CD4-positive, alpha-beta memory T cell (primary cell): ENCODE measurements around the gene JMJD7. TPM values are rescaled to one million over a fixed set of nuclear protein-coding genes. Genes with fewer than 3 reads are reported as not detected.

Source experiments
- CTCF ChIA-PET: fragments of 350-600 bp; sonication (Branson Sonifier 250); formaldehyde crosslinking; loops from one replicate; lab custom pipeline; 2021; ENCODE audit warnings: inconsistent platforms; ENCODE audit not compliant: partially characterized antibody; lab: Charles Lee
- POLR2A ChIA-PET: fragments of 350-600 bp; sonication (Branson Sonifier 250); formaldehyde crosslinking; loops from one replicate; lab custom pipeline; 2021; ENCODE audit not compliant: partially characterized antibody; lab: Charles Lee
- DNase-seq, 5 donors: peaks; one replicate each; pipeline versions ENCODE4 v3.0.0 to v3.0.0-alpha.2; 2020 to 2022; ENCODE audit warnings: mixed read lengths in 1 of 5
- H3K27ac ChIP-seq: one replicate; pipeline ENCODE4 v1.7.0; 2013; ENCODE audit warnings: low read depth, low read length
- H3K27me3 ChIP-seq: 2 replicates; pipeline ENCODE4 v1.7.0; 2013; ENCODE audit warnings: mild to moderate bottlenecking, low read length, moderate library complexity; ENCODE audit not compliant: insufficient read depth
- H3K36me3 ChIP-seq: 2 replicates; pipeline ENCODE4 v1.7.0; 2013; ENCODE audit warnings: mild to moderate bottlenecking, low read length, moderate library complexity; ENCODE audit not compliant: insufficient read depth
- H3K4me1 ChIP-seq: 2 replicates; pipeline ENCODE4 v1.7.0; 2013; ENCODE audit warnings: mild to moderate bottlenecking, low read length, moderate library complexity; ENCODE audit not compliant: insufficient read depth
- H3K4me3 ChIP-seq, 2 donors: one replicate each; pipeline ENCODE4 v1.7.0; 2013; ENCODE audit warnings: low read length in 2 of 2, mild to moderate bottlenecking in 1 of 2
- H3K9me3 ChIP-seq, 2 donors: one replicate each; pipeline ENCODE4 v1.7.0; 2013; ENCODE audit warnings: low read length in 2 of 2, control low read depth in 1 of 2; ENCODE audit not compliant: control insufficient read depth in 1 of 2
- H3K27ac Mint-ChIP-seq, 7 donors: one replicate each; pipeline ENCODE4 v1.8.0; 2020 to 2021; ENCODE audit warnings: mixed read lengths in 7 of 7, mild to moderate bottlenecking in 6 of 7, inconsistent platforms in 3 of 7, moderate library complexity in 3 of 7
- H3K27me3 Mint-ChIP-seq, 2 donors: one replicate each; pipeline ENCODE4 v1.8.0; 2020 to 2021; ENCODE audit warnings: mixed read lengths in 2 of 2
- H3K36me3 Mint-ChIP-seq, 2 donors: one replicate each; pipeline ENCODE4 v1.8.0; 2020 to 2021; ENCODE audit warnings: mixed read lengths in 2 of 2, inconsistent platforms in 1 of 2, mild to moderate bottlenecking in 1 of 2
- H3K4me1 Mint-ChIP-seq, 4 donors: one replicate each; pipeline ENCODE4 v1.8.0; 2020 to 2021; ENCODE audit warnings: mixed read lengths in 4 of 4, mild to moderate bottlenecking in 1 of 4
- H3K4me3 Mint-ChIP-seq, 8 donors: one replicate each; pipeline ENCODE4 v1.8.0; 2020 to 2021; ENCODE audit warnings: mixed read lengths in 8 of 8, mild to moderate bottlenecking in 7 of 8, moderate library complexity in 6 of 8, inconsistent platforms in 3 of 8
- H3K9me3 Mint-ChIP-seq, 8 donors: one replicate each; pipeline ENCODE4 v1.8.0; 2020 to 2021; ENCODE audit warnings: mixed read lengths in 8 of 8, mild to moderate bottlenecking in 5 of 8, inconsistent platforms in 3 of 8, moderate library complexity in 1 of 8
- intact Hi-C: fragments of 100-400 bp; cut with micrococcal nuclease; formaldehyde crosslinking; loops from one replicate; pipeline ENCODE4 v1.15.1; 2023
- polyA plus RNA-seq, 2 donors: library from polyadenylated mRNA; unstranded; fragments of 300-500 nt; fragmentation: Illumina TruSeq; gene quantifications; one replicate each; pipeline ENCODE4 v1.2.3, GENCODE V29; 2021
- total RNA-seq, 2 experiments: library from RNA; stranded (reverse); gene quantifications; one replicate each; pipeline ENCODE4 v1.2.3, GENCODE V29; 2021

Gene JMJD7
- 10 to 100 TPM; 75.0 to 78.5 TPM for total RNA-seq
- 10 to 100 TPM; 18.7 to 28.0 TPM for polyA plus RNA-seq

DNA sequence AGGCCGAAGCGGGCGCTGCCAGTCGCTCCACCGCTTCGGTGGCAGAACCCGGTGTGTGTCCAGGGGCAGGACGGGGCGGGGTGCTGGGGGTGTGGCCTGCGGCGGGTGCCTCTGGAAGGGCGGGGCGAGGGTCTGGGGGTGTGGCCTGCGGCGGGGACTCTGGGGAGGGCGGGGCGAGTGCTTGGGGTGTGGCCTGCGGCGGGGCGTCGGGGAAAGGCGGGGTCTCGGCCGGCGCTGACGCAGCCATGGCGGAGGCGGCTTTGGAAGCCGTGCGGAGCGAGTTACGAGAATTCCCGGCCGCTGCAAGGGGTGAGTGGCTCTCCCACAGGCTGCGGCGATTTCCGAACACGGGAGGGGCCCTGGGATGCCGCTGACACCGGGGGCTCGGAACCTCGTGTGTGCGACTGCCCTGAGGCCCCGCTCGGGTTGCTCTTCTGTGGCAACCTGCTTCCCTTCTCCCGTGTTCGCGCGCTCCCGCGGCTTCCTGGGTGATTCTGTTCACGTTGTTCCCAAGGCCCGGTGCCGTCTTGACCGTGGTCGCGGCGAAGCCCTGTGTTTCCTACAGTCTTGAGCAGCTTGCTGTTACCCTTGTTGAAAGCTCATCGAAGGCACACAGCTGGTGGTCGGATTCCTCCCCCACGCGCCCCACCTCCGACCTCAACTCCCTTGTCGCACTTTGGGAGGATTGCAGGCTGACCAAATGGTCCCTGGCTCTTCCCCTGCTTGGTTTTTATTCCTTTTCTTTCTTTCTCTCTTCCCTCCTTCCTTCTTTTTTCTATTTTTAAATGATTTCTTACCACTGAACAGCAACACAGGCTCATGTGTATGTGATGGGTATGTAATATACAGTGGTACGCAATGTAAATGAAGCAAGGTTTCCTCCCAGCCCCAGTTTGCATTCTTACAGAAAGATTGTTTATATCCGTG lies at the start of gene JMJD7:
Gene JMJD7 (plus strand): TSS at position 213 of the 927 bp plus-strand sequence. CDS start 33 bp downstream, at position 246.
- peaks cover 48% of the 10 kb centered on the region for H3K4me1 ChIP-seq
- peak within 1 kb of the TSS; percentile 74 for H3K27ac ChIP-seq
- H3K4me3 Mint-ChIP-seq, result peak within 1 kb of the TSS; percentile 91 to 99 (median 94)
- H3K36me3 Mint-ChIP-seq, result peaks cover 6 to 45% of the 10 kb centered on the region in 2 donors
- DNase-seq, result peak; percentile 88 to 92 (median 89)
- H3K27me3 ChIP-seq, result no peaks in the 10 kb centered on the region
- peaks cover 30 to 54% (median 43%) of the 10 kb centered on the region in 4 donors for H3K4me1 Mint-ChIP-seq
- no peaks in the 10 kb centered on the region for H3K9me3 Mint-ChIP-seq
- intact Hi-C loops, result loop anchor here (1.0 to 5.0 kb wide), 5 partner anchors 54 to 271 kb away; partner anchors contain the start of genes EHD4, MAPKBP1 and TYRO3
- H3K27me3 Mint-ChIP-seq, result no peaks in the 10 kb centered on the region
- H3K27ac Mint-ChIP-seq, result peak within 1 kb of the TSS; percentile 83 to 98 (median 95)
- H3K4me3 ChIP-seq, result peak within 1 kb of the TSS; percentile 94 to 95
- POLR2A ChIA-PET, result interaction anchor here (1.0 to 4.3 kb wide), 6 partner anchors 23 to 109 kb away, joined by 3 to 25 read pairs (median 12); partner anchors contain the start of genes MAPKBP1 and SPTBN5
- CTCF ChIA-PET, result interaction anchor here (1.0 to 2.6 kb wide), 4 partner anchors 51 to 77 kb away, joined by 3 to 6 read pairs (median 4); partner anchors contain the start of gene MAPKBP1
- H3K9me3 ChIP-seq, result no peaks in the 10 kb centered on the region
- peaks cover 4% of the 10 kb centered on the region for H3K36me3 ChIP-seq

DNA sequence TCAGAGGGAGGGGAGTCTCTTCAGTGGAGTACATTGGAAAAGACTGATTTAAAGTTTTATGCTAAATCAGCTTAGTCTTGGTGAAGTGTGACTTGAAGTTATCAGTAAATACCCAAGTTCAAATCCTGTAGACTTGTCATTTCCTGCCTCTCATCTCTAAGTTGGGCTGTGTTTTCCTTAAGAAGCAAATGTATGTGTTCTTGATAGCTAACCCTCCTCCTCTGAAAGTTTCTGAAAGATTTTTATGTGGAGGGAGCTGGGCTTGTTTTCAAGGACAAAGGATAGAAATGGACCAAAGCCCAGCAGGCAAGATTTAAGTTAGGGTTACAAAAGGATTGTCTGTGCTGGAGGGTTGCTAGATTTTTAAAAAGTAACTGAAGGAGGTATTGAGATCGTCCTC lies 49.4 kb upstream of the JMJD7 start:
- Mint-ChIP-seq H3K9me3 (no peaks in the 10 kb centered on the region), H3K36me3 (peaks cover 15 to 19% of the 10 kb centered on the region in 2 donors), H3K4me3 (no peak overlapping the region), H3K27ac (peak overlapping the region in 3 of 7 donors; percentile 31 to 83 (median 53)), H3K4me1 (peaks cover 48 to 74% (median 58%) of the 10 kb centered on the region in 4 donors), H3K27me3 (no peaks in the 10 kb centered on the region)
- Histone ChIP-seq H3K27ac (no peak overlapping the region), H3K4me1 (peaks cover 45% of the 10 kb centered on the region), H3K36me3 (no peaks in the 10 kb centered on the region), H3K9me3 (no peaks in the 10 kb centered on the region), H3K27me3 (no peaks in the 10 kb centered on the region), H3K4me3 (no peak overlapping the region)
- no peak for DNase-seq
- intact Hi-C loops, result no loop called here
- POLR2A ChIA-PET, result no interaction called here
- CTCF ChIA-PET, result interaction anchor here (1.8 to 12.3 kb wide), 3 partner anchors 31 to 159 kb away, joined by 7 to 327 read pairs (median 287); no protein-coding TSS in a partner anchor

DNA sequence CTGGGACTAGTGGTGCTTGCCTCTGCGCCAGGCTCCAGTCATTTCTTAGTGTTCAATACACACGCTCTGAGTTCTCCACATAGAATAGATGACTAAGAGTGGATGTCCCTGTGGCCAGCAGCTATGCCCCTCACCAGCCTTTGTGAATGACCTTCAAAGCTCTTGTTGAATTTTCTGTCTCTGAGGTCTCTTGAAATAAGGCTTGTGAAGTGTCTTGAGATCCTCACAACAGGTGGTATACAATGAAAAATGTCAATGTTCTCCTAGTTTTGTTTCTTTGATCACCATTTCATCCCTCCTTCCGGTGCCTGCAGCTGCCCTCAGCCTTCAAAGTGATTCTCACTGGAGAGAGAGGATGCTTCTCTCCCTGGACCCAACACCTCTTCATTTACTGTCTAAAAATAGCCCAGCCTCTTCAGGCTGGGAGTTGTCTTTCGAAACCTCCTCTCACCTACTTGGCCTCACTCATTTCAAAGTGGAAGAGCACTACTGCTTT lies 48.2 kb upstream of the JMJD7 start:
- intact Hi-C loops, result no loop called here
- no peak overlapping the region for H3K4me3 ChIP-seq
- ChIA-PET CTCF (interaction anchor here (12.3 kb wide), 1 partner anchor 30 kb away, joined by 327 read pairs; no protein-coding TSS in a partner anchor), POLR2A (no interaction called here)
- H3K27ac ChIP-seq, result no peak overlapping the region
- Mint-ChIP-seq H3K27me3 (no peaks in the 10 kb centered on the region), H3K4me1 (peaks cover 46 to 62% (median 54%) of the 10 kb centered on the region in 4 donors), H3K4me3 (no peak overlapping the region), H3K36me3 (peaks cover 10 to 19% of the 10 kb centered on the region in 2 donors), H3K9me3 (no peaks in the 10 kb centered on the region), H3K27ac (peak overlapping the region in 3 of 7 donors; percentile 76 to 79 (median 78))
- H3K36me3 ChIP-seq, result no peaks in the 10 kb centered on the region
- no peaks in the 10 kb centered on the region for H3K9me3 ChIP-seq
- peaks cover 40% of the 10 kb centered on the region for H3K4me1 ChIP-seq
- no peaks in the 10 kb centered on the region for H3K27me3 ChIP-seq
- DNase-seq, result no peak

DNA sequence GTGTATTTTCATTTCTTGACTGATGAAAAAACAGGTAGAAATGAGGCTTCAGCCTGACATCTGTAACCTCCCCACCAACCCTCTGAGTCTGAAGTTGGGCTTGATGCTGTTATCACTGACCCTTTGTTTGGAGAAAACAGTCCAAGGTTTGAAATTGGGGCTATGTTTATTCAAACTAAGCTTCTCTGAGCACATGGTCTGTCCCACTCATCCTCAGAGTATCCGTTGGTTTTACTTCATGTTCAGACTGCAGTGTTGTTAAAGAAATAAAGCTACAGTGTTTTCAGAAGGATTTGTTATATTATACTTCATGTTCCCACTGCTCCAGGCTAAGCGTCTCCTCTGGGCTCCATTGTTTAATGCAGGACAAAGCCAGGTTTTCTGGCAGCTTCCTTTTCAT lies 47.6 kb upstream of the JMJD7 start:
- Histone ChIP-seq H3K4me1 (peaks cover 35% of the 10 kb centered on the region), H3K4me3 (no peak overlapping the region), H3K27me3 (no peaks in the 10 kb centered on the region), H3K36me3 (no peaks in the 10 kb centered on the region), H3K9me3 (no peaks in the 10 kb centered on the region), H3K27ac (no peak overlapping the region)
- H3K9me3 Mint-ChIP-seq, result no peaks in the 10 kb centered on the region
- peak overlapping the region in 2 of 7 donors; percentile 76 to 79 for H3K27ac Mint-ChIP-seq
- no peaks in the 10 kb centered on the region for H3K27me3 Mint-ChIP-seq
- no peak for DNase-seq
- no peak overlapping the region for H3K4me3 Mint-ChIP-seq
- peaks cover 43 to 57% (median 49%) of the 10 kb centered on the region in 4 donors for H3K4me1 Mint-ChIP-seq
- intact Hi-C loops, result no loop called here
- POLR2A ChIA-PET, result no interaction called here
- H3K36me3 Mint-ChIP-seq, result peaks cover 8 to 19% of the 10 kb centered on the region in 2 donors
- CTCF ChIA-PET, result interaction anchor here (1.0 to 12.3 kb wide), 2 partner anchors 15 to 29 kb away, joined by 4 to 327 read pairs; no protein-coding TSS in a partner anchor

DNA sequence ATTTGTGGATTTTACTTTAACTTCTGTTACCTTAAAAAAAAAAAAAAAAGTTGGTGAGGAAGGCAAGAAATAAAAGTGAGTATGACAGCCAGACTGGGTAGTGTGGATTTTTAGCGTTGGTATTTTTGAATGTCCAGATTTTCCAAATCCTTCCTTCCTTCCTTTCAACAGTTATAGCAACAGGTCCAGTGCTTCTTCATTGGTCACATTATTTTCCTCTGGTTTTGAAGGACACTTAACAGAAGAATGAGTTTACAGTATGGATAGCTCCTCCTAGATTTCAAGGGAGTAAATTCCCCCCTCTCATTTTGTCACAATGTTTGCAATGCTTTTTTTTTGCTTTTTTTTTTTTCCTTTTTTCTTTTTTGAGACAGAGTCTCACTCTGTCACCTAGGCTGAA lies 47.2 kb upstream of the JMJD7 start:
- Histone ChIP-seq H3K4me1 (peaks cover 31% of the 10 kb centered on the region), H3K9me3 (no peaks in the 10 kb centered on the region), H3K36me3 (no peaks in the 10 kb centered on the region), H3K27ac (no peak overlapping the region), H3K27me3 (no peaks in the 10 kb centered on the region), H3K4me3 (no peak overlapping the region)
- Mint-ChIP-seq H3K4me3 (no peak overlapping the region), H3K27me3 (no peaks in the 10 kb centered on the region), H3K4me1 (peaks cover 38 to 52% (median 45%) of the 10 kb centered on the region in 4 donors), H3K27ac (no peak overlapping the region), H3K9me3 (no peaks in the 10 kb centered on the region), H3K36me3 (peaks cover 8 to 19% of the 10 kb centered on the region in 2 donors)
- intact Hi-C loops, result no loop called here
- ChIA-PET POLR2A (no interaction called here), CTCF (interaction anchor here (1.0 to 12.3 kb wide), 2 partner anchors 14 to 29 kb away, joined by 4 to 327 read pairs; no protein-coding TSS in a partner anchor)
- no peak for DNase-seq

DNA sequence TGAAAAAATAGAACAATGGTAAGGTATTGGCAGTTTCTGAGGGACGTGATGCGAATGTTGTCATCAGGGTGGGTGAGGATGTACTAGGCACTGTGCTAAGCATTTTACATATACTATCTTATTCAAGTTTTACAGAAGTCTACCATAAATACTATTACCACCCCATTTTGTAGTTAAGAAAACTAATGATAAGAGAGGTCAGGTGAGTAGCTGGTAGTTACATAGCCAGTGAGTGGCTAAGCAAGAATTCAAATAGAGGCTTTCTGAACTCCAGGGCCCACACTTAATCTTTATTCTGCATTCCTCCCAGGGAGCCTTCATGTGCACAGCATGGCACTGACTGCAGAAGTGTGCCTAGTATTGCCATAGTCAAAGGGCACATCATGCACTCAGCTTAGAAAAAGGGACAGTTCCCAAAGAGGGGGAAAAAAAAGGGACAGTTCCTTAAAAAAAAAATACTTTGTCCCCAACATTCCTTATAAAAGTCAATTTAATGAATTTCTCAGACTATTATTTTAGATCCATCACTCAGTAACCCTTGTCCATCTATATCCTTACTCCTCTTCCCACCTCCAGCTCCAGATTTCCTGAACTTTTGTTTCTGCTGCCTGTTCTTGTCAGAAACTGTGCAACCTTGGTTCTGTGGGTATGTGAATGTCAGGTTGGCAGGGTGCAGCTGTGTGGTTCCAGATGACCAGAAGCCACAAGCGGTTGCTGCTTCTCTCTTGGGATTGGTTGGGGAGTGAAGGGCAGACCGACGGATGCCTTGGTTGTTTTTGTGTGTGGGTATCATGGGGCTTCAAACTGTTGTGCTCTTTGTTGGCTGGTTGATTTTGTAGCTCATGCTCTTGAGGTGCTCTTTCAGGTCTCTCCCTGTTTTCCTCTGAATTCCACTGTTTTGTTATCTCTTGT lies 45.3 kb upstream of the JMJD7 start:
- no peaks in the 10 kb centered on the region for H3K9me3 ChIP-seq
- H3K36me3 Mint-ChIP-seq, result peaks cover 8 to 19% of the 10 kb centered on the region in 2 donors
- H3K4me1 ChIP-seq, result peaks cover 12% of the 10 kb centered on the region
- H3K4me3 ChIP-seq, result no peak overlapping the region
- H3K4me1 Mint-ChIP-seq, result peaks cover 25 to 36% (median 28%) of the 10 kb centered on the region in 4 donors
- POLR2A ChIA-PET, result interaction anchor here (1.4 kb wide), 1 partner anchor 9 kb away, joined by 5 read pairs; the partner anchor contains the start of gene MAPKBP1
- no peak for DNase-seq
- no peak overlapping the region for H3K27ac Mint-ChIP-seq
- no peaks in the 10 kb centered on the region for H3K9me3 Mint-ChIP-seq
- H3K27me3 Mint-ChIP-seq, result no peaks in the 10 kb centered on the region
- no peaks in the 10 kb centered on the region for H3K36me3 ChIP-seq
- intact Hi-C loops, result no loop called here
- CTCF ChIA-PET, result interaction anchor here (0.9 to 3.2 kb wide), 2 partner anchors 9 to 28 kb away, joined by 4 to 25 read pairs; partner anchors contain the start of gene MAPKBP1
- no peak overlapping the region for H3K27ac ChIP-seq
- no peak overlapping the region for H3K4me3 Mint-ChIP-seq
- no peaks in the 10 kb centered on the region for H3K27me3 ChIP-seq
